HepG2 (cell line): ENCODE data around the gene ZNF443. TPM values are rescaled to one million over a fixed set of nuclear protein-coding genes. Genes with fewer than 3 reads are reported as not detected.
A peak's percentile ranks its signal among the peaks of the same experiment; 100 is the strongest.

Experiments
- ESRRA ChIP-seq: sonication (generic); formaldehyde crosslinking; IDR thresholded peaks from 2 replicates; pipeline ENCODE4 v1.5.1; 2020; ENCODE audit warnings: mild to moderate bottlenecking, low read depth, missing genetic modification reagents
- MAZ ChIP-seq, 2 experiments: sonication (generic) in 1 of 2; formaldehyde crosslinking in 1 of 2; IDR thresholded peaks; 2 replicates each; pipeline versions ENCODE4 v1.5.0 to v1.6.1; 2012 to 2020; ENCODE audit warnings: low read depth in 2 of 2, mild to moderate bottlenecking in 2 of 2, borderline replicate concordance in 1 of 2, improper control_type of control experiment in 1 of 2, low read length in 1 of 2, missing genetic modification reagents in 1 of 2, moderate library complexity in 1 of 2
- MLLT10 ChIP-seq: sonication (generic); formaldehyde crosslinking; IDR thresholded peaks from 2 replicates; pipeline ENCODE4 v1.4.0; 2020; ENCODE audit warnings: missing genetic modification reagents
- MTA3 ChIP-seq: sonication (generic); formaldehyde crosslinking; IDR thresholded peaks from 2 replicates; pipeline ENCODE4 v1.4.0; 2020; ENCODE audit warnings: missing genetic modification reagents
- PHB2 ChIP-seq: fragments of 450-650 bp; IDR thresholded peaks from 2 replicates; pipeline ENCODE4 v1.6.1; 2018; ENCODE audit not compliant: partially characterized antibody
- SOX5 ChIP-seq: IDR thresholded peaks from 2 replicates; pipeline ENCODE4 v1.6.1; 2016; ENCODE audit warnings: borderline replicate concordance
- ZMYM2 ChIP-seq: sonication (generic); formaldehyde crosslinking; IDR thresholded peaks from 2 replicates; pipeline ENCODE4 v1.8.0; 2022; ENCODE audit warnings: mild to moderate bottlenecking, missing genetic modification reagents
- ZNF451 ChIP-seq: sonication (generic); formaldehyde crosslinking; IDR thresholded peaks from 2 replicates; pipeline ENCODE4 v1.5.0; 2020; ENCODE audit warnings: mild to moderate bottlenecking, missing genetic modification reagents
- ZNF547 ChIP-seq: sonication (generic); formaldehyde crosslinking; IDR thresholded peaks from 2 replicates; pipeline ENCODE4 v1.5.1; 2020; ENCODE audit warnings: mild to moderate bottlenecking, missing genetic modification reagents
- ZNF670 ChIP-seq: sonication (generic); formaldehyde crosslinking; IDR thresholded peaks from 2 replicates; pipeline ENCODE4 v1.8.0; 2022; ENCODE audit warnings: mild to moderate bottlenecking, missing genetic modification reagents, borderline replicate concordance
- ZNF773 ChIP-seq: sonication (generic); formaldehyde crosslinking; IDR thresholded peaks from 2 replicates; pipeline ENCODE4 v1.4.0; 2020; ENCODE audit warnings: missing genetic modification reagents, borderline replicate concordance
- ZSCAN22 ChIP-seq: sonication (generic); formaldehyde crosslinking; IDR thresholded peaks from 2 replicates; pipeline ENCODE4 v1.4.0; 2020; ENCODE audit warnings: mild to moderate bottlenecking, missing genetic modification reagents
- polyA plus RNA-seq, 8 experiments: library from polyadenylated mRNA; depleted of rRNA in 3 of 8; stranded (reverse) in 7 of 8; unstranded in 1 of 8; fragments of >200 nt; fragmentation: Illumina TruSeq in 4 of 8; extraction: Trizol in 4 of 8; gene quantifications; 2 replicates each; pipeline versions ENCODE4 v1.2.1 to v1.2.3, GENCODE V29; 2011 to 2016; ENCODE audit warnings: low read depth in 4 of 8, missing spikeins in 1 of 8, mixed read lengths in 1 of 8; ENCODE audit not compliant: insufficient read depth in 1 of 8
- total RNA-seq, 5 experiments: library from RNA; depleted of rRNA; stranded (reverse); fragments of >200 nt; fragmentation: Illumina TruSeq; extraction: Trizol; gene quantifications; 2 replicates each; pipeline ENCODE4 v1.2.3, GENCODE V29; 2016; ENCODE audit warnings: low read depth in 1 of 5
- TF ChIP-seq, protein P1 (sequence below): sonication (generic); formaldehyde crosslinking; IDR thresholded peaks from 2 replicates; pipeline ENCODE4 v1.4.0; 2020; ENCODE audit warnings: missing genetic modification reagents, mild to moderate bottlenecking, borderline replicate concordance
- TF ChIP-seq, protein P2 (sequence below): sonication (generic); formaldehyde crosslinking; IDR thresholded peaks from 2 replicates; pipeline ENCODE4 v1.9.0; 2021; ENCODE audit warnings: missing genetic modification reagents, mild to moderate bottlenecking, borderline replicate concordance
- TF ChIP-seq, protein P3 (sequence below): sonication (generic); formaldehyde crosslinking; IDR thresholded peaks from 2 replicates; pipeline ENCODE4 v1.4.0; 2020; ENCODE audit warnings: missing genetic modification reagents
- TF ChIP-seq, protein P4 (sequence below): IDR thresholded peaks from 2 replicates; pipeline ENCODE4 v1.4.0; 2020; ENCODE audit warnings: mild to moderate bottlenecking, missing genetic modification reagents

Gene ZNF443
- total and polyA plus RNA-seq, 2 of the 13 experiments (the other 11 are each of a cell fraction or from before 2014, with no cell fraction given), result 3.6 to 19.0 TPM

DNA sequence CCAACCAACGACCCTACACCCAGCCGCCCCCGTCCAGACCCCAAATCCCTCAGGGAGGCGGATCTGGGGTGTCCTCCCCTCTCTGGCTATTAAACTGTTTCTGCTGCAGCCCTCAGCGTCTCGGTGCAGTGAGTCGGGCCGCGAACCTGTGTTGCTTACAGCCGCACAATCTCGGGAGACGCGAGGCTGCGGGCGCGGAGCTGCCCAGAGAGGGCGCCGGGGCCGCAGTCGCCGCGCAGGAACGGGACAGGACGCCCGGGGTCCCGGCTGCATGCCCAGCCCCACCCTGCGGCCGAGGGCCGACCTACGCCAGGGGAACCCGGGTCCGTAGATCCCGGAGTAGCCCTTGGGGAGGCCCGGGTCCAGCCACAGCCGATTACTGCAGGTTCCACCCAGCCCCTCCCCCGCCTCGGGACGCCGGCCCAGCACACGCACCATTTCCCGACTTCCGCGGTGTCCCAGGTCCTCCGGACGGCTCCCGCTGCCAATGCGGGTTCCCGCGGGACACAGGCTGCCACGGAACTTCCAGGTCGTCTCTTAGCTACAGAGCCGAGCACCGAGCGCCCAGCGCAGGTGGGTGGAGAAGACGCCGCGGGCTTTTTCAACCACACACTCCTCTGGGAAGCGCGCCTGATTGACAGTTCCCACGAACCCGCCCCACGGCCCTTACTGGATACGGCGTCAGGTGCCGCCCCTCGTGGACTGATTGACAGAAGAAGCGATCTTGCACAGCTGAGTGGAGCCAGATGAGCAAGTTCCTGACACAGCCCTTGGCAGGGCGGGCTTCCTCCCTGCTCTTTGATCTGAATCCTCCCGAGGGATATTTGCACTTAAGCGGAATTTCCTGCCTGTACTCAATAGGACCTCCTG, 40.0 kb downstream of the ZNF443 start, which contains the start of gene ZNF799 (continued):
- TF ChIP-seq, protein P1, sequence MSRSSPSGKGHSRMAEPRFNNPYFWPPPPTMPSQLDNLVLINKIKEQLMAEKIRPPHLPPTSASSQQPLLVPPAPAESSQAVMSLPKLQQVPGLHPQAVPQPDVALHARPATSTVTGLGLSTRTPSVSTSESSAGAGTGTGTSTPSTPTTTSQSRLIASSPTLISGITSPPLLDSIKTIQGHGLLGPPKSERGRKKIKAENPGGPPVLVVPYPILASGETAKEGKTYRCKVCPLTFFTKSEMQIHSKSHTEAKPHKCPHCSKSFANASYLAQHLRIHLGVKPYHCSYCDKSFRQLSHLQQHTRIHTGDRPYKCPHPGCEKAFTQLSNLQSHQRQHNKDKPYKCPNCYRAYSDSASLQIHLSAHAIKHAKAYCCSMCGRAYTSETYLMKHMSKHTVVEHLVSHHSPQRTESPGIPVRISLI (CRISPR knock-in tag), result no peak
- no peak for TF ChIP-seq PHB2
- no peak for TF ChIP-seq ZSCAN22 (CRISPR knock-in tag)
- TF ChIP-seq ZNF547 (CRISPR knock-in tag), result no peak; the same call in 1 of the 2 replicates
- TF ChIP-seq, protein P2, sequence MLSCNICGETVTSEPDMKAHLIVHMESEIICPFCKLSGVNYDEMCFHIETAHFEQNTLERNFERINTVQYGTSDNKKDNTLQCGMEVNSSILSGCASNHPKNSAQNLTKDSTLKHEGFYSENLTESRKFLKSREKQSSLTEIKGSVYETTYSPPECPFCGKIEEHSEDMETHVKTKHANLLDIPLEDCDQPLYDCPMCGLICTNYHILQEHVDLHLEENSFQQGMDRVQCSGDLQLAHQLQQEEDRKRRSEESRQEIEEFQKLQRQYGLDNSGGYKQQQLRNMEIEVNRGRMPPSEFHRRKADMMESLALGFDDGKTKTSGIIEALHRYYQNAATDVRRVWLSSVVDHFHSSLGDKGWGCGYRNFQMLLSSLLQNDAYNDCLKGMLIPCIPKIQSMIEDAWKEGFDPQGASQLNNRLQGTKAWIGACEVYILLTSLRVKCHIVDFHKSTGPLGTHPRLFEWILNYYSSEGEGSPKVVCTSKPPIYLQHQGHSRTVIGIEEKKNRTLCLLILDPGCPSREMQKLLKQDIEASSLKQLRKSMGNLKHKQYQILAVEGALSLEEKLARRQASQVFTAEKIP (CRISPR knock-in tag), result no peak
- TF ChIP-seq ESRRA (CRISPR knock-in tag), result peak; percentile 46
- no peak for TF ChIP-seq ZNF670 (CRISPR knock-in tag)
- TF ChIP-seq, protein P3, sequence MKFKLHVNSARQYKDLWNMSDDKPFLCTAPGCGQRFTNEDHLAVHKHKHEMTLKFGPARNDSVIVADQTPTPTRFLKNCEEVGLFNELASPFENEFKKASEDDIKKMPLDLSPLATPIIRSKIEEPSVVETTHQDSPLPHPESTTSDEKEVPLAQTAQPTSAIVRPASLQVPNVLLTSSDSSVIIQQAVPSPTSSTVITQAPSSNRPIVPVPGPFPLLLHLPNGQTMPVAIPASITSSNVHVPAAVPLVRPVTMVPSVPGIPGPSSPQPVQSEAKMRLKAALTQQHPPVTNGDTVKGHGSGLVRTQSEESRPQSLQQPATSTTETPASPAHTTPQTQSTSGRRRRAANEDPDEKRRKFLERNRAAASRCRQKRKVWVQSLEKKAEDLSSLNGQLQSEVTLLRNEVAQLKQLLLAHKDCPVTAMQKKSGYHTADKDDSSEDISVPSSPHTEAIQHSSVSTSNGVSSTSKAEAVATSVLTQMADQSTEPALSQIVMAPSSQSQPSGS (CRISPR knock-in tag), result 0 out of 2 replicates have a peak, but pooled peaks have one; percentile 9
- no peak for TF ChIP-seq ZNF451 (CRISPR knock-in tag)
- no peak for TF ChIP-seq MLLT10 (CRISPR knock-in tag)
- TF ChIP-seq ZNF773 (CRISPR knock-in tag), result no peak
- TF ChIP-seq SOX5 (CRISPR knock-in tag), result peak; percentile 69
- TF ChIP-seq MAZ (IDR thresholded peaks at IDR 0.05; ENCODE audit: borderline replicate concordance, low read depth, low read length), result no peak
- TF ChIP-seq MAZ (CRISPR knock-in tag; IDR thresholded peaks at IDR 0.05; ENCODE audit: low read depth), result peak; percentile 45; the same call in 1 of the 2 replicates
- no peak for TF ChIP-seq ZMYM2 (CRISPR knock-in tag)
- TF ChIP-seq, protein P4, sequence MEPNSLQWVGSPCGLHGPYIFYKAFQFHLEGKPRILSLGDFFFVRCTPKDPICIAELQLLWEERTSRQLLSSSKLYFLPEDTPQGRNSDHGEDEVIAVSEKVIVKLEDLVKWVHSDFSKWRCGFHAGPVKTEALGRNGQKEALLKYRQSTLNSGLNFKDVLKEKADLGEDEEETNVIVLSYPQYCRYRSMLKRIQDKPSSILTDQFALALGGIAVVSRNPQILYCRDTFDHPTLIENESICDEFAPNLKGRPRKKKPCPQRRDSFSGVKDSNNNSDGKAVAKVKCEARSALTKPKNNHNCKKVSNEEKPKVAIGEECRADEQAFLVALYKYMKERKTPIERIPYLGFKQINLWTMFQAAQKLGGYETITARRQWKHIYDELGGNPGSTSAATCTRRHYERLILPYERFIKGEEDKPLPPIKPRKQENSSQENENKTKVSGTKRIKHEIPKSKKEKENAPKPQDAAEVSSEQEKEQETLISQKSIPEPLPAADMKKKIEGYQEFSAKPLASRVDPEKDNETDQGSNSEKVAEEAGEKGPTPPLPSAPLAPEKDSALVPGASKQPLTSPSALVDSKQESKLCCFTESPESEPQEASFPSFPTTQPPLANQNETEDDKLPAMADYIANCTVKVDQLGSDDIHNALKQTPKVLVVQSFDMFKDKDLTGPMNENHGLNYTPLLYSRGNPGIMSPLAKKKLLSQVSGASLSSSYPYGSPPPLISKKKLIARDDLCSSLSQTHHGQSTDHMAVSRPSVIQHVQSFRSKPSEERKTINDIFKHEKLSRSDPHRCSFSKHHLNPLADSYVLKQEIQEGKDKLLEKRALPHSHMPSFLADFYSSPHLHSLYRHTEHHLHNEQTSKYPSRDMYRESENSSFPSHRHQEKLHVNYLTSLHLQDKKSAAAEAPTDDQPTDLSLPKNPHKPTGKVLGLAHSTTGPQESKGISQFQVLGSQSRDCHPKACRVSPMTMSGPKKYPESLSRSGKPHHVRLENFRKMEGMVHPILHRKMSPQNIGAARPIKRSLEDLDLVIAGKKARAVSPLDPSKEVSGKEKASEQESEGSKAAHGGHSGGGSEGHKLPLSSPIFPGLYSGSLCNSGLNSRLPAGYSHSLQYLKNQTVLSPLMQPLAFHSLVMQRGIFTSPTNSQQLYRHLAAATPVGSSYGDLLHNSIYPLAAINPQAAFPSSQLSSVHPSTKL (CRISPR knock-in tag), result no peak
- no peak for TF ChIP-seq MTA3 (CRISPR knock-in tag)
